Measurements from ENCODE around the gene GSTO1.

- TF ChIP-seq EZH2phosphoT487 (IDR thresholded peaks at IDR 0.05; ENCODE audit: insufficient read depth, low read depth) (no peak), EZH2 (IDR thresholded peaks at IDR 0.05; ENCODE audit: insufficient read depth, poor library complexity, severe bottlenecking) (no peak)
These were observed 53.8 kb downstream of the GSTO1 start for GRCh38 chr10:104308439-104308903.
